C4-2B (cell line): Measurements from ENCODE around the gene MYH11.

Experiments used
- H3K27ac ChIP-seq: fragments of 450-650 bp; 2 replicates; pipeline ENCODE4 v1.5.1; 2017
- CTCF ChIP-seq: fragments of 450-650 bp; conservative IDR thresholded peaks from 2 replicates; pipeline ENCODE4 v1.5.1; 2017; ENCODE audit warnings: mild to moderate bottlenecking
- ZFX ChIP-seq: fragments of 450-650 bp; IDR thresholded peaks from 2 replicates; pipeline ENCODE4 v1.6.1; 2017

The MYH11 gene

DNA sequence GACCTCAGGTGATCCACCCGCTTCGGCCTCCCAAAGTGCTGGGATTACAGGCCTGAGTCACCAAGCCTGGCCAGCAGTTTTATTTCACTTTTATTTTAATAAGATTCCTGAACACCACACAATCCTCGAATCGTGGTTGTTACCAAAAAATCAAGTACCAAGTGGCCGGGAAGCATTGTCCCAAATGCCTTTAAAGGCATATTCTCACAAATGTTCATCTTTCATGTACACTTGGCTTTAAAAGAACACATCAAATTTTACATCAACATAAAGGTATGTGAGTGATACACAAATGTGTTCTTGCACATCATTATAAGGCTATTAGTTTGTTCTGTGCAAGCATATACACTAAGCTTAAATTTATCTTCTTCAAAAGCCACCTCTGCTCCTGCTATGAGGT lies 8.1 kb upstream of the MYH11 start:
- no peak for TF ChIP-seq ZFX
- no peak for TF ChIP-seq CTCF
- H3K27ac ChIP-seq, result no peak overlapping the region

- TF ChIP-seq ZFX (no peak), CTCF (no peak)
- H3K27ac ChIP-seq, result no peak overlapping the region
Measured at GRCh38 chr16:15861996-15862395, 5.2 kb upstream of the MYH11 start.

- no peak overlapping the region for H3K27ac ChIP-seq
- TF ChIP-seq CTCF (no peak), ZFX (no peak)
Measured at GRCh38 chr16:15858921-15859668, 2.3 kb upstream of the MYH11 start.

- H3K27ac ChIP-seq, result no peak overlapping the region
- TF ChIP-seq CTCF, result no peak
- TF ChIP-seq ZFX, result no peak
Measured at GRCh38 chr16:15857724-15858560, 1.1 kb upstream of the MYH11 start.

GRCh38 chr16:15856182-15856581 lies 646 bp downstream of the MYH11 start:
- TF ChIP-seq CTCF (no peak), ZFX (no peak)
- no peak overlapping the region for H3K27ac ChIP-seq

DNA sequence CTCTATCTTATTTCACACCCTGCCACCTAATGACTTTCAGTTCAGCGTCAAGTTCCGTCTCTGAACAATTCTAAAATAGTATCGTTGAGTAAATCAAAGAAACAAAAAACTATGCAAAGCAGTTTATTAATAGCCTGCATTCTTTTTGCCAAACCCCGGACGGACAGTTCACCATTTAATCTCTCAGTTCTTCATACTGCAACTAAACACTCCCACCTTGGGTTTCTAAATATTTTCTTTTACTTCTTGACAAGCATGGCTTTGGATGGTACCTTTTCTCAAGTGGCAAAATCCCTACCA lies 1.2 kb downstream of the MYH11 start:
- H3K27ac ChIP-seq, result no peak overlapping the region
- no peak for TF ChIP-seq CTCF
- TF ChIP-seq ZFX, result no peak
